Upper lobe of left lung (tissue), 4 donors: ENCODE measurements around the gene DENND1A.
"Not testable (repeated sequence)": the region's sequence is repeated elsewhere in the genome, so short reads cannot be mapped to it uniquely, and the experiment has no call there.

Source experiments
- EP300 ChIP-seq, 4 donors: sonication (generic); formaldehyde crosslinking; IDR thresholded peaks; one replicate each; pipeline ENCODE4 v1.5.1; 2017; ENCODE audit warnings: antibody characterized with exemption in 4 of 4, control low read depth in 2 of 4
- POLR2A ChIP-seq, 4 donors: fragments of 450-650 bp; IDR thresholded peaks; one replicate each; pipeline ENCODE4 v1.5.1; 2016 to 2017; ENCODE audit warnings: antibody characterized with exemption in 4 of 4, mild to moderate bottlenecking in 2 of 4
- POLR2AphosphoS5 ChIP-seq, 2 donors: sonication (generic); formaldehyde crosslinking; IDR thresholded peaks; one replicate each; pipeline ENCODE4 v1.5.1; 2017; ENCODE audit warnings: antibody characterized with exemption in 2 of 2

- TF ChIP-seq EP300, POLR2A, POLR2AphosphoS5 (IDR thresholded peaks at IDR 0.05): not testable (repeated sequence)
Observed at GRCh38 chr9:123636805-123637204, 293.1 kb downstream of the DENND1A start.
